K562 (cell line): ENCODE data around the gene IL1RAPL2. TPM values are rescaled to one million over a fixed set of nuclear protein-coding genes. Genes with fewer than 3 reads are reported as not detected.

ENCODE experiments used
- AFF4 ChIP-seq: sonication (generic); formaldehyde crosslinking; IDR thresholded peaks from 2 replicates; pipeline ENCODE4 v1.8.0; 2023; ENCODE audit warnings: mild to moderate bottlenecking, missing genetic modification reagents
- CSDE1 ChIP-seq, 2 experiments: fragments of 450-650 bp; IDR thresholded peaks; 2 replicates each; pipeline ENCODE4 v1.6.1; 2016; ENCODE audit warnings: mild to moderate bottlenecking in 1 of 2
- ETS2 ChIP-seq: IDR thresholded peaks from 2 replicates; pipeline ENCODE4 v1.6.1; 2016; ENCODE audit warnings: borderline replicate concordance, missing genetic modification characterization, mild to moderate bottlenecking, moderate library complexity, missing compliant biosample characterization; ENCODE audit not compliant: poor library complexity, severe bottlenecking
- KAT7 ChIP-seq: sonication (generic); formaldehyde crosslinking; IDR thresholded peaks from 2 replicates; pipeline ENCODE4 v1.8.0; 2022; ENCODE audit warnings: missing genetic modification reagents, mild to moderate bottlenecking, borderline replicate concordance
- NR2C2 ChIP-seq, 2 experiments: fragments of 200-800 bp in 1 of 2; sonication (Bioruptor generic) in 1 of 2; sonication (generic) in 1 of 2; formaldehyde crosslinking in 1 of 2; IDR thresholded peaks; 2 replicates each; pipeline versions ENCODE4 v1.6.1 to v1.8.0; 2016 to 2022; ENCODE audit warnings: mild to moderate bottlenecking in 1 of 2, missing compliant biosample characterization in 1 of 2, missing genetic modification characterization in 1 of 2, missing genetic modification reagents in 1 of 2
- ZNF124 ChIP-seq: sonication (generic); formaldehyde crosslinking; IDR thresholded peaks from 2 replicates; pipeline ENCODE4 v1.8.1; 2022; ENCODE audit warnings: missing genetic modification reagents
- ZSCAN32 ChIP-seq: fragments of 450-650 bp; formaldehyde crosslinking; IDR thresholded peaks from 2 replicates; pipeline ENCODE4 v1.4.0; 2020; ENCODE audit warnings: mild to moderate bottlenecking, moderate library complexity
- polyA plus RNA-seq, 8 experiments: library from polyadenylated mRNA; depleted of rRNA in 4 of 8; stranded (reverse) in 5 of 8; unstranded in 3 of 8; fragments of >200 nt; fragmentation: Nextera tagmentation in 2 of 8; fragmentation: Illumina TruSeq in 1 of 8; extraction: Ambion mirVana in 2 of 8; extraction: Trizol in 1 of 8; gene quantifications; 2 replicates each; pipeline versions ENCODE4 v1.2.1 to v1.2.3, GENCODE V29; 2011 to 2014; ENCODE audit warnings: inconsistent platforms in 1 of 8, missing spikeins in 1 of 8
- total RNA-seq, 7 experiments: library from RNA; depleted of rRNA in 6 of 7; stranded (reverse); fragments of >200 nt in 6 of 7; fragmentation: Illumina TruSeq in 2 of 7; extraction: Trizol in 2 of 7; gene quantifications; 2 replicates each; pipeline versions ENCODE4 v1.2.1 to v1.2.3, GENCODE V29; 2011 to 2021; ENCODE audit warnings: low replicate concordance in 1 of 7

Gene IL1RAPL2
- total and polyA plus RNA-seq, 9 of the 15 experiments (the other 6 are each of a cell fraction or from before 2014, with no cell fraction given) = not detected

- TF ChIP-seq AFF4 = no peak
- TF ChIP-seq NR2C2 (CRISPR knock-in tag; IDR thresholded peaks at IDR 0.05) = no peak
- no peak for TF ChIP-seq NR2C2 (tag; IDR thresholded peaks at IDR 0.05)
- TF ChIP-seq KAT7 = no peak
- TF ChIP-seq ZNF124 (CRISPR knock-in tag) = no peak
- TF ChIP-seq ETS2 (tag) = no peak
- no peak for TF ChIP-seq ZSCAN32 (CRISPR knock-in tag)
- no peak for TF ChIP-seq CSDE1 (IDR thresholded peaks at IDR 0.05)
These were observed 184.1 kb downstream of the IL1RAPL2 start (continued) for GRCh38 chrX:104749951-104750610.
